Spleen (tissue), 7 donors: Measurements from ENCODE around the gene RGS19.
A peak's percentile ranks its signal among the peaks of the same experiment; 100 is the strongest.

Source experiments
- CTCF ChIP-seq, 11 experiments: fragments of 200-600 bp in 7 of 11; fragments of 450-650 bp in 4 of 11; sonication (generic) in 4 of 11; IDR thresholded peaks in 8 of 11; conservative IDR thresholded peaks in 3 of 11; 1 replicate in 7 of 11; 2 replicates in 4 of 11; pipeline versions ENCODE4 v1.4.0 to v1.8.0; 2016 to 2021; ENCODE audit warnings: antibody characterized with exemption in 11 of 11, inconsistent platforms in 4 of 11, mild to moderate bottlenecking in 1 of 11
- POLR2A ChIP-seq, 3 donors: fragments of 450-650 bp; IDR thresholded peaks; one replicate each; pipeline ENCODE4 v1.5.1; 2017; ENCODE audit warnings: antibody characterized with exemption in 3 of 3, mild to moderate bottlenecking in 1 of 3
- POLR2AphosphoS5 ChIP-seq, 3 donors: sonication (generic); formaldehyde crosslinking; IDR thresholded peaks; one replicate each; pipeline ENCODE4 v1.5.1; 2017; ENCODE audit warnings: antibody characterized with exemption in 3 of 3
- donor health status: DM: no; HTN: no; CAD: no; lungs with moderate emphysema.
- donor health status: DM: no; HTN: no; CAD: no.
- donor health status: DM: no; HTN: no; CAD: no.

DNA sequence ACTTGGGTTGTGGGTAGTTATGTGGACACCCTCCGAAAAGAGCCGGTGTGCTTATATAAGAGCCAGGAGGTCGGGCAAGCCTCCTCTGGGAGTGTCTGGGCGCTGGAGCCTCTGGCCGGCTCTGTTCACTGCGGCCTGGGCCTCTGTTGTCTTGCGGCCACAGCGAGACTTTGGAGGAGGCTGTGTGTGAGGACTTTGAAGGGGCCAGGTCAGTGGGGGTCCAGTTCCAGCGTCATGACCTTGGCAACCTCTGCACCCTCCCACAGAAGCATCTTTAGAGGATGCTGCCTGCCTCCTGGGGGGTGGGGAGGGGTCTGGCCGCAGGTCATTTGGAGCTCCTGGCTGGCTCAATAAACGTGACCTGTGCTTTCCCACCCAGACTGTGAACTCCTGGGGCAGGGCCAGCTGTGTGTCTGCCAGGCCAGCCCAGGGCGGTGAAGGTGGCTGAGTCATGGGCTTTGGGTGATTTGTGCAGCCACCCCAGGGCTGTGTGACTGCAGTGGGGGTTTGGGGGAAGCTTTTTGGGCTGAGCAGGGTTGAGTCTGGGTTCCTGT is 15.1 kb downstream of the RGS19 start:
- TF ChIP-seq CTCF (IDR thresholded peaks at IDR 0.05 in 8 of 11, conservative IDR thresholded peaks at IDR 0.05 in 3 of 11) = no peak
- TF ChIP-seq POLR2AphosphoS5 (IDR thresholded peaks at IDR 0.05) = peak in 1 of 3 donors; percentile 3
- no peak for TF ChIP-seq POLR2A (IDR thresholded peaks at IDR 0.05)
